B cell (primary cell): Measurements from ENCODE around the gene GKN1. TPM values are rescaled to one million over a fixed set of nuclear protein-coding genes. Genes with fewer than 3 reads are reported as not detected.

ENCODE experiments used
- ATAC-seq: fragments of 200-7000 bp; cut with Tn5 transposase; one replicate; pipeline ENCODE4 v1.10.0; 2021; ENCODE audit warnings: low read depth, mild to moderate bottlenecking, moderate number of reproducible peaks, moderate library complexity
- CTCF ChIA-PET: fragments of 350-600 bp; sonication (Branson Sonifier 250); formaldehyde crosslinking; loops from one replicate; lab custom pipeline; 2021; ENCODE audit warnings: antibody characterized with exemption, inconsistent platforms; lab: Charles Lee
- POLR2A ChIA-PET: fragments of 350-600 bp; sonication (Branson Sonifier 250); formaldehyde crosslinking; loops from one replicate; lab custom pipeline; 2021; ENCODE audit warnings: antibody characterized with exemption; lab: Charles Lee
- DNase-seq: peaks from one replicate; pipeline ENCODE4 v3.0.0; 2013
- H2AFZ ChIP-seq: 2 replicates; pipeline ENCODE4 v1.6.1; 2012; ENCODE audit warnings: mild to moderate bottlenecking, low read depth, low read length; ENCODE audit not compliant: insufficient read depth, poor library complexity, severe bottlenecking
- H3K27ac ChIP-seq, 2 donors: 1 replicate in 1 of 2; 2 replicates in 1 of 2; pipeline ENCODE4 v1.5.1; 2012 to 2013; ENCODE audit warnings: low read length in 2 of 2, mild to moderate bottlenecking in 2 of 2, moderate library complexity in 1 of 2
- H3K27me3 ChIP-seq, 4 experiments: fragments of 200-600 bp in 1 of 4; sonication (generic) in 1 of 4; replicated peaks in 1 of 4; 1 replicate in 2 of 4; 2 replicates in 2 of 4; pipeline versions ENCODE4 v1.6.1 to v1.7.0; 2013 to 2016; ENCODE audit warnings: low read length in 3 of 4, mild to moderate bottlenecking in 2 of 4, mixed read lengths in 1 of 4, moderate library complexity in 1 of 4; ENCODE audit not compliant: insufficient read depth in 4 of 4, control insufficient read depth in 3 of 4; ENCODE audit errors: control extremely low read depth in 1 of 4
- H3K36me3 ChIP-seq, 2 experiments: replicated peaks in 1 of 2; 1 replicate in 1 of 2; 2 replicates in 1 of 2; pipeline versions ENCODE4 v1.6.1 to v1.7.1; 2013; ENCODE audit warnings: low read length in 1 of 2; ENCODE audit not compliant: insufficient read depth in 2 of 2, control insufficient read depth in 1 of 2; ENCODE audit errors: control extremely low read depth in 1 of 2, extremely low read depth in 1 of 2
- H3K4me1 ChIP-seq, 2 donors: fragments of 200-600 bp in 1 of 2; sonication (generic) in 1 of 2; 1 replicate in 1 of 2; 2 replicates in 1 of 2; pipeline versions ENCODE4 v1.5.1 to v1.6.1; 2013 to 2017; ENCODE audit warnings: low read length in 2 of 2; ENCODE audit not compliant: control insufficient read depth in 2 of 2, insufficient read depth in 2 of 2
- H3K4me2 ChIP-seq: replicated peaks from 2 replicates; pipeline ENCODE3; 2012; ENCODE audit warnings: mild to moderate bottlenecking, low read depth, low read length; ENCODE audit not compliant: poor library complexity, severe bottlenecking
- H3K4me3 ChIP-seq, 5 experiments: fragments of 200-600 bp in 1 of 5; sonication (generic) in 1 of 5; 1 replicate in 3 of 5; 2 replicates in 2 of 5; pipeline versions ENCODE4 v1.5.1 to v1.7.0; 2011 to 2016; ENCODE audit warnings: low read length in 4 of 5, mild to moderate bottlenecking in 4 of 5, low read depth in 2 of 5, control low read depth in 1 of 5, moderate library complexity in 1 of 5; ENCODE audit not compliant: insufficient read depth in 1 of 5; ENCODE audit errors: control extremely low read depth in 1 of 5, extremely low read depth in 1 of 5
- H3K79me2 ChIP-seq: fragments of 200-600 bp; sonication (generic); one replicate; pipeline ENCODE4 v1.6.0; 2016; ENCODE audit warnings: low read length; ENCODE audit not compliant: control insufficient read depth, insufficient read depth
- H3K9ac ChIP-seq: fragments of 200-600 bp; sonication (generic); 2 replicates; pipeline ENCODE4 v1.6.1; 2017; ENCODE audit warnings: mild to moderate bottlenecking, low read length, moderate library complexity
- H3K9me3 ChIP-seq, 3 donors: one replicate each; pipeline versions ENCODE4 v1.6.1 to v1.7.1; 2013; ENCODE audit warnings: low read length in 2 of 3; ENCODE audit not compliant: control insufficient read depth in 2 of 3, insufficient read depth in 1 of 3; ENCODE audit errors: control extremely low read depth in 1 of 3
- H4K20me1 ChIP-seq: 2 replicates; pipeline ENCODE4 v1.6.0; 2012; ENCODE audit warnings: mild to moderate bottlenecking, low read length; ENCODE audit not compliant: insufficient read depth, control insufficient read depth, poor library complexity, severe bottlenecking
- H3K27ac Mint-ChIP-seq: one replicate; pipeline ENCODE4 v1.8.0; 2021; ENCODE audit warnings: mixed read lengths
- H3K27me3 Mint-ChIP-seq: one replicate; pipeline ENCODE4 v1.8.0; 2021; ENCODE audit warnings: mixed read lengths
- H3K4me1 Mint-ChIP-seq: one replicate; pipeline ENCODE4 v1.8.0; 2021; ENCODE audit warnings: mixed read lengths
- H3K4me3 Mint-ChIP-seq: one replicate; pipeline ENCODE4 v1.8.0; 2021; ENCODE audit warnings: mixed read lengths
- H3K9me3 Mint-ChIP-seq: one replicate; pipeline ENCODE4 v1.8.0; 2022; ENCODE audit warnings: mixed read lengths; ENCODE audit not compliant: insufficient read depth
- EZH2 ChIP-seq: IDR thresholded peaks from 2 replicates; pipeline ENCODE4 v1.6.1; 2012; ENCODE audit warnings: borderline replicate concordance, low read depth, mild to moderate bottlenecking, moderate library complexity, low read length; ENCODE audit not compliant: insufficient read depth, poor library complexity, severe bottlenecking
- WGBS: methylation state at CpG from one replicate; pipeline ENCODE4 v1.1.5; 2013; ENCODE audit warnings: missing lambda C conversion rate; ENCODE audit not compliant: insufficient coverage; 5-methylcytosine and 5-hydroxymethylcytosine counted together
- intact Hi-C: fragments of 100-400 bp; cut with micrococcal nuclease; formaldehyde crosslinking; loops from one replicate; pipeline ENCODE4 v1.10.0; 2022
- polyA plus RNA-seq: library from polyadenylated mRNA; depleted of rRNA; stranded (reverse); fragments of >200 nt; gene quantifications from 2 replicates; pipeline ENCODE4 v1.2.3, GENCODE V29; 2012
- total RNA-seq, 2 donors: library from RNA; stranded (reverse); fragments of 120-200 nt in 1 of 2; gene quantifications; 1 replicate in 1 of 2; 2 replicates in 1 of 2; pipeline versions ENCODE4 v1.2.3 to v1.2.4, GENCODE V29; 2013 to 2022
- TF ChIP-seq, protein P1 (sequence below): fragments of 200-600 bp; IDR thresholded peaks from one replicate; pipeline ENCODE4 v1.8.0; 2022; ENCODE audit warnings: antibody characterized with exemption, mild to moderate bottlenecking

Gene GKN1
- total and polyA plus RNA-seq, 2 donors (not counting 1 experiment from before 2014, with no cell fraction given) = not detected

- no CpG with 5 or more reads among the region's 4 CpGs for WGBS
Observed at GRCh38 chr2:69026026-69026425, 51.6 kb downstream of the GKN1 start.

DNA sequence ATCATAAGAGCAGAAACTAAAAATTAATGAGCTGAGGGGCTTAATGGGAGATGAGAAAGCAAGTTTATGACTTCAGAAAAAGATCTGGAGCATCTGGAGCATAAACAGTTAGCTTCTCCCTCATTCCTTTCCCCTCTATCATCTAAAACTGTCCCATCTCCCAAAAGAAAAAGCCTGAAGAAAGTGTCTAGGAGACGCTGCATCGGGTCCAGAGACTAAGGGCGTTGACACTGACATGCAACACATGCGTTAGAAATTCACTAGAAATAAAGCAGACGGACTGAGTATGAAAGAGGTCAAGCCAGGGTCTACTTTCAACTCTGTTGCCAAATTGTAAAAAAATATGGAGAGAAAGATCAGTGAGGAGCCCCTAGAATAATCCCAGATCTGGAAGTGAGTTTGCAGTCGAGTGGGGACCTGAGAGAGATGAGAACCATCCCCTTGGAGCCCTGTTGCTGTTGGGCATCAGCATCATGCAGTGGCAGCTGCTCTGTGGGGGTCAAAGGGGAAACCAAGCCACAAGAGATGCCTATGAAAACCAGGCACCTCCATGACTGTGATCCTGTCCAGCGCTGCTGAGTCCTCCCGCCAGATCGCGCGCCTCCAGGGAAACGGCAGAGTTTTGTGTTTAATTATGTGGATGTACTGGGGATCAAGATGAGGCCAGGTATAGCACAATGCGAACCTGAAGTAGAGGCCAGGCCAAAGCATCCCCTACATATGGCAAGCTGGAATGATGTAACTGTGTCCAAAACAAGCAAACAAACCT is 52.4 kb downstream of the GKN1 start:
- Histone ChIP-seq H3K4me3 (no peak overlapping the region), H4K20me1 (no peaks in the 10 kb centered on the region), H2AFZ (no peak overlapping the region), H3K36me3 (no peaks in the 10 kb centered on the region), H3K79me2 (no peaks in the 10 kb centered on the region), H3K9me3 (no peaks in the 10 kb centered on the region), H3K27me3 (peaks cover 0 to 15% (median 7%) of the 10 kb centered on the region in 4 experiments), H3K9ac (no peak overlapping the region), H3K27ac (no peak overlapping the region), H3K4me1 (no peaks in the 10 kb centered on the region), H3K4me2 (no peak overlapping the region)
- Mint-ChIP-seq H3K27ac (no peak overlapping the region), H3K9me3 (no peaks in the 10 kb centered on the region), H3K4me1 (no peaks in the 10 kb centered on the region), H3K4me3 (no peak overlapping the region), H3K27me3 (peaks cover 27% of the 10 kb centered on the region)
- intact Hi-C loops = no loop called here
- ATAC-seq (no peak), DNase-seq (no peak)
- ChIA-PET POLR2A (no interaction called here), CTCF (interaction anchor here (0.9 to 1.2 kb wide), 2 partner anchors 12 to 280 kb away, joined by 3 read pairs; no protein-coding TSS in a partner anchor)
- TF ChIP-seq, protein P1, sequence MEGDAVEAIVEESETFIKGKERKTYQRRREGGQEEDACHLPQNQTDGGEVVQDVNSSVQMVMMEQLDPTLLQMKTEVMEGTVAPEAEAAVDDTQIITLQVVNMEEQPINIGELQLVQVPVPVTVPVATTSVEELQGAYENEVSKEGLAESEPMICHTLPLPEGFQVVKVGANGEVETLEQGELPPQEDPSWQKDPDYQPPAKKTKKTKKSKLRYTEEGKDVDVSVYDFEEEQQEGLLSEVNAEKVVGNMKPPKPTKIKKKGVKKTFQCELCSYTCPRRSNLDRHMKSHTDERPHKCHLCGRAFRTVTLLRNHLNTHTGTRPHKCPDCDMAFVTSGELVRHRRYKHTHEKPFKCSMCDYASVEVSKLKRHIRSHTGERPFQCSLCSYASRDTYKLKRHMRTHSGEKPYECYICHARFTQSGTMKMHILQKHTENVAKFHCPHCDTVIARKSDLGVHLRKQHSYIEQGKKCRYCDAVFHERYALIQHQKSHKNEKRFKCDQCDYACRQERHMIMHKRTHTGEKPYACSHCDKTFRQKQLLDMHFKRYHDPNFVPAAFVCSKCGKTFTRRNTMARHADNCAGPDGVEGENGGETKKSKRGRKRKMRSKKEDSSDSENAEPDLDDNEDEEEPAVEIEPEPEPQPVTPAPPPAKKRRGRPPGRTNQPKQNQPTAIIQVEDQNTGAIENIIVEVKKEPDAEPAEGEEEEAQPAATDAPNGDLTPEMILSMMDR = no peak
- TF ChIP-seq EZH2 = no peak
- 96% methylated on average over 11 of the region's 13 CpGs for WGBS

More at GRCh38 chr2:69026026-69026425, 51.6 kb downstream of the GKN1 start:
- Histone ChIP-seq H3K27me3 (peaks cover 0 to 16% (median 13%) of the 10 kb centered on the region in 4 experiments), H3K27ac (no peak overlapping the region), H4K20me1 (no peaks in the 10 kb centered on the region), H3K79me2 (no peaks in the 10 kb centered on the region), H3K4me1 (no peaks in the 10 kb centered on the region), H3K4me3 (no peak overlapping the region), H3K4me2 (no peak overlapping the region), H3K9ac (no peak overlapping the region), H3K9me3 (no peaks in the 10 kb centered on the region), H3K36me3 (no peaks in the 10 kb centered on the region), H2AFZ (no peak overlapping the region)
- H3K4me3 Mint-ChIP-seq = no peak overlapping the region
- no peak for TF ChIP-seq EZH2
- TF ChIP-seq, protein P1 = peak; percentile 25
- peak; percentile 11 for DNase-seq
- no peaks in the 10 kb centered on the region for H3K4me1 Mint-ChIP-seq
- no peak for ATAC-seq
- peaks cover 30% of the 10 kb centered on the region for H3K27me3 Mint-ChIP-seq
- no peak overlapping the region for H3K27ac Mint-ChIP-seq
- H3K9me3 Mint-ChIP-seq = no peaks in the 10 kb centered on the region
- CTCF ChIA-PET = interaction anchor here (0.9 kb wide), 1 partner anchor 281 kb away, joined by 3 read pairs; no protein-coding TSS in a partner anchor
- POLR2A ChIA-PET = no interaction called here
- intact Hi-C loops = no loop called here
